Measurements from ENCODE around the gene KCNJ14.
A peak's percentile ranks its signal among the peaks of the same experiment; 100 is the strongest.

Gene KCNJ14

DNA sequence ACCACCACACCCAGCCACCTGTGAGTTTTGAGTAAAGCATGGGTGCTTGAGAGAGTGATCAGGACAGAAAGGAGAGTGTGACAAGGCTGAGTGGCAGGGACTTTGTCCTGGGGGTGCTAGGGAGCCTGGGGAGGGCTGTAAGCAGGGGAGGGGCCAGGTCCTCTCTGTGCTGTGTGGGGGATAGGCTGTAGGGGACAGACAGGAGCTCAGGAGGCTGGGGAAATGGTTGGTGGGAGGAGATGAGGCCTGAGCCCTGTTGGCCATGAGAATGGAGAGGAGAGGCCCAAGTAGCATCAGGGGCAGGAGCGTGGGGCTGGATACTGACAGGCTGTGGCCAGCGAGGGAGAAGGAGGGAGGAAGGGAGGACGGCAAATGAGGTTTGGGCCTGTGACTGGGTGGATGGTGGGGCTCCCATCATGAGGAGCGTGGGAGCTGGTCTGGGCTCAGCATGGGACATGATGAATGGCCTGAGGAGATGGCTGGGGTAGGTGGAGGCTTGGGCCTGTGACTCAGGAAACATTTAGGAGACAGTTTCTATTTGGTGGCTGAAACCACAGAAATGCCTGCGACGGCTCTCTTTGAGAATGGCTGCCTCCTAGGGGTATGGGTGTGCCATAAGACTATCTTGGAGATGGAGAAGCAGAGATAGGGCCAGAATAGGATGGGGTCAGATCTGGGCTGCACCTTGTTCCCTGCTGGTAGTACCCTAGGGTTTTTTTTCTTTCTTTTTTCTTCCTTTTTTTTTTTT lies 36.9 kb upstream of the KCNJ14 start:
- H3K36me3 ChIP-seq (ENCODE audit: control insufficient read depth in 4 of 4, insufficient read depth in 4 of 4, low read length in 3 of 4), result no peaks in the 10 kb centered on the region
- peak in 2 of 3 donors; percentile 68 to 73 for DNase-seq
- peaks cover 0 to 13% (median 0%) of the 10 kb centered on the region in 5 experiments for H3K27me3 ChIP-seq (replicated peaks in 2 of 5; ENCODE audit: control insufficient read depth in 4 of 5, insufficient read depth in 5 of 5, low read length in 4 of 5)
- H3K4me1 ChIP-seq (ENCODE audit: control extremely low read depth in 1 of 4, control insufficient read depth in 4 of 4, insufficient read depth in 4 of 4, low read length in 3 of 4), result peaks cover 0 to 35% (median 29%) of the 10 kb centered on the region in 4 experiments
- no peaks in the 10 kb centered on the region for H3K9me3 ChIP-seq (ENCODE audit: control extremely low read depth in 1 of 5, control insufficient read depth in 4 of 5, insufficient read depth in 2 of 5, low read depth in 1 of 5, low read length in 4 of 5)
- peak overlapping the region in 3 of 7 experiments; percentile 4 to 57 (median 51) for H3K4me3 ChIP-seq (ENCODE audit: control insufficient read depth in 1 of 7, extremely low read depth in 1 of 7, insufficient read depth in 4 of 7, low read depth in 2 of 7, low read length in 6 of 7)
- ChIA-PET POLR2A (interaction anchor here (0.5 to 0.6 kb wide), 2 partner anchors 27 to 326 kb away, joined by 4 to 7 read pairs; partner anchors contain the start of gene KDELR1), CTCF (no interaction called here)
- H3K27ac ChIP-seq (ENCODE audit: insufficient read depth in 1 of 2, low read depth in 1 of 2, low read length in 2 of 2, poor library complexity in 1 of 2, severe bottlenecking in 2 of 2), result no peak overlapping the region
- WGBS (ENCODE audit: insufficient coverage), result 51% methylated on average over 6 of the region's 6 CpGs

DNA sequence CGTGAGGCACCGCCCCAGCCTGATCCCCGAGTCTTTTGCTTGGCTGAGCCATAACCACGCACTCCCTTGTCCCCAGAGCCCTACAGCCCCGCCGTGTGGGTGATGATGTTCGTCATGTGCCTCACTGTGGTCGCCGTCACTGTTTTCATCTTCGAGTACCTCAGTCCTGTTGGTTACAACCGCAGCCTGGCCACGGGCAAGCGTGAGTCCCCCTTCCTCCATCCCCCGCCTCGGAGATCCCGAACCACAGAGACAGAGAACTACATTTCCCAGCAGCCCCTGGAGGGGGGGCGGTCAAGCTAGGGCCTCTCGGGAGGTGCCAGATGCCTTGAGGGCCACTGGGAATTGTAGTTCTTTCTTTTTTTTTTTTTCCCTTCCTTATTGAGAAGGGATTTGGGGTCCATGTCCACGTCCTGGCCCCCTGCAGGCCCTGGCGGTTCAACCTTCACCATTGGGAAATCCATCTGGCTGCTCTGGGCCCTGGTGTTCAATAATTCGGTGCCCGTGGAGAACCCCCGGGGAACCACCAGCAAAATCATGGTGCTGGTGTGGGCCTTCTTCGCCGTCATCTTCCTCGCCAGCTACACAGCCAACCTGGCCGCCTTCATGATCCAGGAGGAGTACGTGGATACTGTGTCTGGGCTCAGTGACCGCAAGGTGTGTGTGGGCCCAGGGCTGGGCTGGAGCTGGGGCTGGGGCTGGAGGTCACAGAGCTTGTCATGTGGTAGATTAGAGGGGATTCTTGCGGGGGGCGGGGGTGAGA lies 36.0 kb upstream of the KCNJ14 start:
- peak; percentile 84 to 94 (median 93) for DNase-seq
- Histone ChIP-seq H3K9me3 (ENCODE audit: control extremely low read depth in 1 of 5, control insufficient read depth in 4 of 5, insufficient read depth in 2 of 5, low read depth in 1 of 5, low read length in 4 of 5) (no peaks in the 10 kb centered on the region), H3K27me3 (replicated peaks in 2 of 5; ENCODE audit: control insufficient read depth in 4 of 5, insufficient read depth in 5 of 5, low read length in 4 of 5) (peaks cover 0 to 8% (median 0%) of the 10 kb centered on the region in 5 experiments), H3K36me3 (ENCODE audit: control insufficient read depth in 4 of 4, insufficient read depth in 4 of 4, low read length in 3 of 4) (no peaks in the 10 kb centered on the region), H3K4me1 (ENCODE audit: control extremely low read depth in 1 of 4, control insufficient read depth in 4 of 4, insufficient read depth in 4 of 4, low read length in 3 of 4) (peaks cover 0 to 29% (median 26%) of the 10 kb centered on the region in 4 experiments), H3K27ac (ENCODE audit: insufficient read depth in 1 of 2, low read depth in 1 of 2, low read length in 2 of 2, poor library complexity in 1 of 2, severe bottlenecking in 2 of 2) (no peak overlapping the region), H3K4me3 (ENCODE audit: control insufficient read depth in 1 of 7, extremely low read depth in 1 of 7, insufficient read depth in 4 of 7, low read depth in 2 of 7, low read length in 6 of 7) (peak overlapping the region in 4 of 7 experiments; percentile 4 to 57 (median 48))
- CTCF ChIA-PET, result interaction anchor here (0.6 kb wide), 1 partner anchor 39 kb away, joined by 3 read pairs; no protein-coding TSS in a partner anchor
- POLR2A ChIA-PET, result interaction anchor here (0.5 to 0.6 kb wide), 2 partner anchors 325 to 1039 kb away, joined by 3 to 7 read pairs; no protein-coding TSS in a partner anchor
- WGBS (ENCODE audit: insufficient coverage), result 39% methylated on average over 23 of the region's 31 CpGs

DNA sequence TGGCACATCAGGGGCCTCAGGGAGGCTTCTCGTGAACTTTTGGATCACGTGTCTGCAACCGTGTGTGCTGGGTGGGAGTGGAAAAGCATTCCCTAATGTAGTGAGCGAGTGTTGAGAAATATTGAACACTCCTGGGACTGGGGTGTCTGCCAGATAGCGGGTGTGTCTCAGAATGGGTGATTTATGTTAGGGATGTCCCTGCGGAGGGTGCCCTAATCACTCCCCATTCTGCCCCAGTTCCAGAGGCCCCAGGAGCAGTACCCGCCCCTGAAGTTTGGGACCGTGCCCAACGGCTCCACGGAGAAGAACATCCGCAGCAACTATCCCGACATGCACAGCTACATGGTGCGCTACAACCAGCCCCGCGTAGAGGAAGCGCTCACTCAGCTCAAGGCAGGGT lies 33.8 kb upstream of the KCNJ14 start:
- no peak overlapping the region for H3K4me3 ChIP-seq (ENCODE audit: control insufficient read depth in 1 of 7, extremely low read depth in 1 of 7, insufficient read depth in 4 of 7, low read depth in 2 of 7, low read length in 6 of 7)
- POLR2A ChIA-PET, result no interaction called here
- H3K9me3 ChIP-seq (ENCODE audit: control extremely low read depth in 1 of 5, control insufficient read depth in 4 of 5, insufficient read depth in 2 of 5, low read depth in 1 of 5, low read length in 4 of 5), result no peaks in the 10 kb centered on the region
- WGBS (ENCODE audit: insufficient coverage), result 91% methylated on average over 16 of the region's 16 CpGs
- no peak overlapping the region for H3K27ac ChIP-seq (ENCODE audit: insufficient read depth in 1 of 2, low read depth in 1 of 2, low read length in 2 of 2, poor library complexity in 1 of 2, severe bottlenecking in 2 of 2)
- no peaks in the 10 kb centered on the region for H3K36me3 ChIP-seq (ENCODE audit: control insufficient read depth in 4 of 4, insufficient read depth in 4 of 4, low read length in 3 of 4)
- H3K27me3 ChIP-seq (replicated peaks in 2 of 5; ENCODE audit: control insufficient read depth in 4 of 5, insufficient read depth in 5 of 5, low read length in 4 of 5), result no peaks in the 10 kb centered on the region
- no peak for DNase-seq
- H3K4me1 ChIP-seq (ENCODE audit: control extremely low read depth in 1 of 4, control insufficient read depth in 4 of 4, insufficient read depth in 4 of 4, low read length in 3 of 4), result peaks cover 0 to 24% (median 19%) of the 10 kb centered on the region in 4 experiments
- CTCF ChIA-PET, result no interaction called here

DNA sequence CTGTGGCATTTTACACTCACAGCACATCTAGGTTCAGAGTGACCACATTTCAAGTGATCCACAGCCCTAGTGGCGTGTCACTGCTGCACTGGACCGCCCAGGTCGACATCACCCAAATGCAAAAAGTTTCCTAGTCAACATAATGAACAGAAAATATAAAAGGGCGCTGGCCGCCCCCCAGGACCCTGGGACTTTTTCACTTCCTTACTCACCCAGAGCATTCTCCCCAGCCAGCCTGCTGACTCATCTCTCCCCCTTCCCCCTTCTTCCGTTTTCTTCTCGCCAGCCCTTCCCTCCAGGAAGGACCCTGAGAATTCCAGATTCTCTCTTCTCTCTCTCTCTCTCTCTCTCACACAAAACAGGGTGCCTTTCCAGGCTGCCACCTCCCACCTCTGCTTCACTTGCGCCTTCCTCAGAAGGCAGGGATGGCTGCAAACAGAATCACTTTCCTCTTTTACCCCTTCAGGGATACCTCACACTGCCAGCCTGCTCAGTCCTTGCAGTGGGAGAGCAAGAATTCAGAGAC lies 30.6 kb upstream of the KCNJ14 start:
- 2% methylated on average over 8 of the region's 8 CpGs for WGBS (ENCODE audit: insufficient coverage)
- peaks cover 0 to 11% (median 7%) of the 10 kb centered on the region in 4 experiments for H3K4me1 ChIP-seq (ENCODE audit: control extremely low read depth in 1 of 4, control insufficient read depth in 4 of 4, insufficient read depth in 4 of 4, low read length in 3 of 4)
- H3K9me3 ChIP-seq (ENCODE audit: control extremely low read depth in 1 of 5, control insufficient read depth in 4 of 5, insufficient read depth in 2 of 5, low read depth in 1 of 5, low read length in 4 of 5), result no peaks in the 10 kb centered on the region
- peak overlapping the region; percentile 33 to 82 for H3K27ac ChIP-seq (ENCODE audit: insufficient read depth in 1 of 2, low read depth in 1 of 2, low read length in 2 of 2, poor library complexity in 1 of 2, severe bottlenecking in 2 of 2)
- POLR2A ChIA-PET, result no interaction called here
- H3K27me3 ChIP-seq (replicated peaks in 2 of 5; ENCODE audit: control insufficient read depth in 4 of 5, insufficient read depth in 5 of 5, low read length in 4 of 5), result no peaks in the 10 kb centered on the region
- peak overlapping the region in 5 of 7 experiments; percentile 19 to 69 (median 46) for H3K4me3 ChIP-seq (ENCODE audit: control insufficient read depth in 1 of 7, extremely low read depth in 1 of 7, insufficient read depth in 4 of 7, low read depth in 2 of 7, low read length in 6 of 7)
- H3K36me3 ChIP-seq (ENCODE audit: control insufficient read depth in 4 of 4, insufficient read depth in 4 of 4, low read length in 3 of 4), result no peaks in the 10 kb centered on the region
- CTCF ChIA-PET, result no interaction called here
- DNase-seq, result peak in 2 of 3 donors; percentile 61 to 66

DNA sequence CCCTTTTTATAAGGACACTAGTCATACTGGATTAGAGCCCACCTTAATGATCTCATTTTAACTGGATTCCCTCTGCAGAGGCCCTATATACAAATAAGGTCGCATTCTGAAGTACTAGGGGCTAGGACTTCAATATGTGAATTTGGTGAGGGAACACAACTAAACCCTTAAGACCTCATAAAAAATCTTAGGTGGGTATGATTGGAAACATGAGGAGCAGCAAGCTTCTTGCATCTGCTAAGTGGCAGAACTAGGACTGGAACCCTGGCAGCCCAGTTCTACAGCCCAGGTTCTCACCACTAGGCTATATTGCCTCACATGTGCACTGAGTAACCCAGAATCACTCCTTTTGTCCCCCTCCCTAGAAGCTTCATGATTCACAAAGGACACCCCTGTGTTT lies 26.7 kb upstream of the KCNJ14 start:
- DNase-seq, result no peak
- no peak overlapping the region for H3K27ac ChIP-seq (ENCODE audit: insufficient read depth in 1 of 2, low read depth in 1 of 2, low read length in 2 of 2, poor library complexity in 1 of 2, severe bottlenecking in 2 of 2)
- H3K9me3 ChIP-seq (ENCODE audit: control extremely low read depth in 1 of 5, control insufficient read depth in 4 of 5, insufficient read depth in 2 of 5, low read depth in 1 of 5, low read length in 4 of 5), result peaks cover 0 to 2% (median 0%) of the 10 kb centered on the region in 5 experiments
- H3K36me3 ChIP-seq (ENCODE audit: control insufficient read depth in 4 of 4, insufficient read depth in 4 of 4, low read length in 3 of 4), result no peaks in the 10 kb centered on the region
- no peak overlapping the region for H3K4me3 ChIP-seq (ENCODE audit: control insufficient read depth in 1 of 7, extremely low read depth in 1 of 7, insufficient read depth in 4 of 7, low read depth in 2 of 7, low read length in 6 of 7)
- ChIA-PET CTCF (interaction anchor here (1.1 kb wide), 1 partner anchor 17 kb away, joined by 3 read pairs; no protein-coding TSS in a partner anchor), POLR2A (no interaction called here)
- H3K4me1 ChIP-seq (ENCODE audit: control extremely low read depth in 1 of 4, control insufficient read depth in 4 of 4, insufficient read depth in 4 of 4, low read length in 3 of 4), result peaks cover 0 to 15% (median 8%) of the 10 kb centered on the region in 4 experiments
- no peaks in the 10 kb centered on the region for H3K27me3 ChIP-seq (replicated peaks in 2 of 5; ENCODE audit: control insufficient read depth in 4 of 5, insufficient read depth in 5 of 5, low read length in 4 of 5)
- no CpG with 5 or more reads among the region's 1 CpG for WGBS (ENCODE audit: insufficient coverage)

DNA sequence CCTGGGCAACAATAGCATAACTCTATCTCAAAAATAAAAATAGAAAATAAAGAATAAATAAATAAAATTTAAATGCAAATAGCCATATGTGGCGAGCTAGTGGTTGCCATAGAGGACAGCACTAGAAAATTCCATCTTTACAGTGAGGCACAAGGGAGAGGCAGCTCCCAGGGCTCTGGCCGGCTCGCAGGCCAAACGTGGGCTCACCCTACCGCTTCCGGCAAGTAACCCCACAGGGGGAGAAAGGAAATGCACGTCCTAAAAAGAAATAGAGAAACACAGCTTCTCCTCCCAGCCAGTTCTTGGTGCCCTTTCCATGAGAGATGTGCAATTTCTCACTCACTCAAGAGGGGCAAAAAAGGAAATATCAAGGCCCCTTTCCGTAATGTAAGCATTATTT lies 22.0 kb upstream of the KCNJ14 start:
- 70% methylated on average over 4 of the region's 8 CpGs for WGBS (ENCODE audit: insufficient coverage)
- peak in 1 of 3 donors; percentile 20 for DNase-seq
- Histone ChIP-seq H3K27me3 (replicated peaks in 2 of 5; ENCODE audit: control insufficient read depth in 4 of 5, insufficient read depth in 5 of 5, low read length in 4 of 5) (no peaks in the 10 kb centered on the region), H3K36me3 (ENCODE audit: control insufficient read depth in 4 of 4, insufficient read depth in 4 of 4, low read length in 3 of 4) (no peaks in the 10 kb centered on the region), H3K4me1 (ENCODE audit: control extremely low read depth in 1 of 4, control insufficient read depth in 4 of 4, insufficient read depth in 4 of 4, low read length in 3 of 4) (peaks cover 0 to 4% (median 2%) of the 10 kb centered on the region in 4 experiments), H3K9me3 (ENCODE audit: control extremely low read depth in 1 of 5, control insufficient read depth in 4 of 5, insufficient read depth in 2 of 5, low read depth in 1 of 5, low read length in 4 of 5) (peaks cover 0 to 2% (median 0%) of the 10 kb centered on the region in 5 experiments), H3K4me3 (ENCODE audit: control insufficient read depth in 1 of 7, extremely low read depth in 1 of 7, insufficient read depth in 4 of 7, low read depth in 2 of 7, low read length in 6 of 7) (no peak overlapping the region), H3K27ac (ENCODE audit: insufficient read depth in 1 of 2, low read depth in 1 of 2, low read length in 2 of 2, poor library complexity in 1 of 2, severe bottlenecking in 2 of 2) (no peak overlapping the region)
- ChIA-PET CTCF (interaction anchor here (0.7 to 1.4 kb wide), 2 partner anchors 42 to 47 kb away, joined by 3 read pairs; partner anchors contain the start of gene KDELR1), POLR2A (interaction anchor here (0.7 kb wide), 1 partner anchor 33 kb away, joined by 6 read pairs; no protein-coding TSS in a partner anchor)
